Activated CD8-positive, alpha-beta memory T cell treated with anti-CD3 and anti-CD28 coated beads, Interleukin-2, amount 50 U/mL, for 4 hours (primary cell): ENCODE measurements around the gene METTL2B.
"Not testable (repeated sequence)": the region's sequence is repeated elsewhere in the genome, so short reads cannot be mapped to it uniquely, and the experiment has no call there.

Source experiments
- DNase-seq: peaks from one replicate; pipeline ENCODE4 v3.0.0-alpha.2; 2020

Gene METTL2B

DNA sequence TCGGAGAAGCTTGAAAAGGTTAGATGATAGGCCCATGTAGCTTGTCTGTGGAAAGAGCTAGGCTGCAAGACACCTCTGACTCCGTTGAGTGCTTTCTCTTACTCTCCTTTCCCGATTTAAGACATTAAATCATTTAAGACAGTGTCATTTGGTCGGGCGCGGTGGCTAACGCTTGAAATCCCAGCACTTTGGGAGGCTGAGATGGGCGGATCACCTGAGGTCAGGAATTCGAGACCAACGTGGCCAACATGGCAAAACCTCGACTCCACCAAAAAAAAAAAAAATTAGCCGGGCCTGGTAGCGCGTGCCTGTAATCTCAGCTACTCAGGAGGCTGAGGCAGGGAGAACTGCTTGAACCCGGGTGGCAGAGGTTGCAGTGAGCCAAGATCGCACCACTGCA lies 52.6 kb downstream of the METTL2B start:
- not testable (repeated sequence) for DNase-seq

DNA sequence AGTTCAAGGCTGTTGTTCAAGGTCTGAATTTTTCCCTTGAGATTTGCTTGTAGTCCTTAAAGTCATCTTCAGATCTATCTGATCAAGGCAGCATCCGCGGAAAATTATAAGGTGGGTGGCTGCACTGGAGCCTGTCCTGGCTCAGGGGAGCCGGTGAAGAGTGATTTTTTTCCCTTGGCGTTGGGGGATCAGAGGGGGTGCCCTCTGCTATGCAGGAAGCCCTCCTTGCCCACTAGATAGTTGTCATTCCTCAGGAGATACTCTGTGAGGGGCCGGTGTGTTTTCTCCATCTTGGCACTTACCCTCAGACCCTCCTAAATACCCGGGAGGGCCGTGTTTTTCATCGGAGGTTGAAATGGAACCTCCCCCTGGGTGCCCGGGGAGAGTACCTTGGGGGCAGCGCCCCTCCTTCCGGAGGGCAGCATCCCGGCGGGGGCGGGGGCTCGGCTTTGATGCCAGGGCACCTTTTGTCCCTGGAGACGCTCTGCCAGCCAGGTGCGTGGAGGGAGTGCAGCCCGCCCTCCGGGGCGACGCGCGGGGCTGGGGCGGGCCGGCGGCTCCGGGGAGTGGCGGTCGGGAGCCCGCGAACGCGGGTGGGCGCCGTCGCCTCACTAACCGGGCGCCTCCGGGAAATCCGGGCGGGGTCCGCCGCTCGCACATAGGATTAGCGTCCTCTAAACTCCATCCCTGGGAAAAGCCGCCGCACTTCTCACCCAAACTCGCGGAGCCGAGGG lies 53.7 kb downstream of the METTL2B start:
- peak; percentile 54 for DNase-seq

DNA sequence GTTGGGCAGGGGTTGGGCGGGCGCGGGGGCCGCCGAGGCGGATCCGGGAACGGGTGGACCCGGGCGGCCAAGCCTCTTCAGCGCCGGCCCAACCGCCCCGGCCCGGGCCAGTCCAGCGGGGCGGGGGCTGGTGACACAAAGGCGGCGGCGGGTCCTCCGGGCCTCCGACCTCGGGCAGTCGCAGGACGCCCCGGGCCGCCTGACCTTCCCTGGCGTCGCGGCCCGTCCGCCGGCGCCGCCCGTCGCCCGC lies 54.2 kb downstream of the METTL2B start:
- DNase-seq: no peak

DNA sequence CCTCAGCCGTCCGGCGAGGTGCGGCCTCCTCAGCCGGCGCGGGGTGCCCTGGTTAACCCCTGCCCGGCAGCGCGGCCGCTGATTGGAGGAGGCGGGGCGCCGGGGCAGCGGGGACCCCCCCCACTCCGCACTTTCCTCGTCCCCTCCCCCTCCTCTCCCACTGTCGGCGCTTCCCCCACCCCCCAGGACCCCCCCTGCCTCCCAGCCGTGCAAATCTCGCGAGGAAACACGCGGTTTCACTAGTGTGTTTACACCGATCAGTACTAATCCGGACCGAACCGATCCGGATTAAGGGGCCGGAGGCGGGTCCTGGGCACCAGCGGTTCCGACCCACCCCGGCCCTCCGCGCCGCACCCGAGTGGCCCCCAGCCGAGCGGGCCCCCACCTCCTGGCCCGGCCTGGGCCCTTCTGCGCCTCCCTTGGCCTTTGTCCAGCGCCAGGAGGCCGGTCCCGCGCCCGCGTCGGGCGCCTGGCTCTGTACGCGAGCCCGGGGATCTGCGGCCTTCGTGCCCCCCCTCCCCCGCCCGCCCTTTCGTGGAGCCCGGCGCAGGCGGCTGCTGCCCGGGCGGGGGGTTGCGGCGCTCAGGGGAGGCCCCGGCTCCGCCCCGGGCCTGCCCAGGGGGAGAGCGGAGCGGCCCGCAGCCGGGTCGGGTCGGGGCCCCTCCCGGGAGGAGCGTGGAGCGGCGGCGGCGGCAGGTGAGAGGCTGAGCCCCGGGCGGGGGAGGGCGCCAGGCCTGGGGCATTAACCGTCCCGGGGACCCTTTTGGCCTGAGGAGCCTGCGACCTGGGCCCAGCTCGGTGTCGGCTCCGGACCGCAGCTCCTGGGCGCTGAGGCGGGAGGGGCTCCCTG lies 54.8 kb downstream of the METTL2B start:
- DNase-seq: peak; percentile 76

GRCh38 chr7:128531955-128532478 lies 55.5 kb downstream of the METTL2B start:
- not testable (repeated sequence) for DNase-seq

DNA sequence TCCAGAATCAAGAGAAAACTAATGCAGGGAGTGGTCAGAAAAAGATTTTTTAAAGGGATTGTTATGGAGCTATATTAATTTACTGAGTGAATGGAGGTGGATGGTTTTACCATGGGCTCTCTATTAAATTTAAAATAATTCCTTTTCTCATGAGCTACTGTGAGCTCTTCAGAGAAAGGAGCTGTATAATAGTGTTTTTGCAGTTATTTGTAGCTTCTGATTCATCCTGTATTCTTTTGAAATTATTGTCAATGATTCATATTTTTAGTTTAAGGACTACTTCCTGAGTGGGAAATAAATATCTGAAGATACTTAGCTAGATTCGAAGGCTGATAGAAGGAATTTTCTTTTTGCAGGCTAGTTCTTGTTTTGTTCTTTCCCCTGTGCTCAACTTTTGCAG lies 56.4 kb downstream of the METTL2B start:
- not testable (repeated sequence) for DNase-seq

DNA sequence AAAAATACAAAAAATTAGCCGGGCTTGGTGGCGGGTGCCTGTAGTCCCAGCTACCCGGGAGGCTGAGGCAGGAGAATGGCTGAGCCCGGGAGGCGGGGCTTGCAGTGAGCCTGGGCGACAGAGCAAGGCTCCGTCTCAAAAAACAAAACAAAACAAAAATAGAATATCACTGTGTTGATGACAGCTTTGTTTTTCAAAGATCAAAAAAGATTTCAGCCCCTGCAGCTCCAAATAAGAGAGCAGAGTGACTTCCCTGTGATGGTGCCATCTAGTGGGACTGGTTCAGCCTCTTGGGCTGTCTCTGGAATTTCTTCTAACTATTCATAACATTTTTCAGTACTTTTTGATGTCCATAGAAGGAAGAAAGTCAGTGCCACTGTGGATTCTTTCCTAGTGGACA lies 60.9 kb downstream of the METTL2B start:
- DNase-seq: not testable (repeated sequence)

DNA sequence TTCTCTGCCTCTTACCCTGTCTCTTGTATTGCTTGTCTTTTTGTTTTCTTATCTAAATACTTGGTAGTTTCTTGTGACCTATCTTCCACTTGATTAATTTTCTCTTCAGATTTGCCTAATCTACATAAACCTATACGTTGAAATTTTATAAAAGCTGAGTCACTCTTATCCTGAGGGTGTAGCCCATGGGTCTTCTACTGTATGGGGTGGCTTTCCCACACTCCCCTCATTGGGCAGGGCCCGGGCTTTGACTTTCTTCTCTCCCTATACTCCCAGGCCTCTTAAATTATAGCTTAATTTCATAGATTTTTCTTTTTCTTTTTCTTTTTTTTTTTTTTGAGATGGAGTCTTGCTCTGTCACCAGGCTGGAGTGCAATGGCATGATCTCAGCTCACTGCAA lies 66.0 kb downstream of the METTL2B start:
- not testable (repeated sequence) for DNase-seq

DNA sequence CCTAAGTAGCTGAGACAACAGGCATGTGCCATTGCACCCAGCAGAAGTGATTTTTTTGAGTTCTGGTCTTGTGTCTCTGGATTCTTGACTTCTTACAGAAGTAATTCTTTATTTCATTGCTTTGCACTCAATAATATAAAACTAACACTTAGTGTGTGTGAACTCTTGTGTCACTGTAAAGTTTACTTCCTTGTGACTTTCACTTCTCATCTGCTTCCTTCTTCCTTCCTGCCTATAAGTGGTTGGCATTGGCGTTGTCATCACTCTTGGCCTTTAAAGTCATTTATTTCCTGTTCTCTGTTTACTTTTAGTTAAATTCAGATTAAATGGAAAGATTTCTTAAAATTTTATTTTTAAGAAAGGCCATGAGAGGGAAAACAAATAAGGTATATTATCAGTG lies 66.8 kb downstream of the METTL2B start:
- DNase-seq: not testable (repeated sequence)

- DNase-seq: not testable (repeated sequence)
These were observed 69.8 kb downstream of the METTL2B start for GRCh38 chr7:128546319-128546851.

GRCh38 chr7:128550920-128551319 lies 74.4 kb downstream of the METTL2B start:
- no peak for DNase-seq

DNA sequence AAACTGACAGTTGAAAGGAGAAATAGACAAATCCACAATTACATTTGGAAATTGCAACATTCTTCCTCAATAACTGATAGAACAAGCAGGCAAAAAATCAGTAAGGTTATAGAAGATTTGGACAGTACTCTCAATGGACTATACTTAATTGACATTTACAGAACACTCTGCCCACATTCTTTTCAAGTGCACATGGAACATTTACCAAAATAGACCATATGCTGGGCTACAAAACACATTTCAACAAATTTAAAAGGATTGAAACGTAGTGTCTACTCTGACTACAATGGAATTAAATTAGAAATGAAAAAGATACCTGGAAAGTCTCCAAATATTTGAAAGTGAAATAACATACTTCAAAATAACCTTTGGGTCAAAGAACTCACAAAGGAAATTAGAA lies 77.8 kb downstream of the METTL2B start:
- DNase-seq: not testable (repeated sequence)
